Right lobe of liver (tissue), 6 donors: ENCODE measurements around the gene BCKDHA. TPM values are rescaled to one million over a fixed set of nuclear protein-coding genes. Genes with fewer than 3 reads are reported as not detected.

Experiments
- ATAC-seq, 4 donors: fragments of 200-7000 bp; cut with Tn5 transposase; one replicate each; pipeline ENCODE4 v1.9.1; 2020; ENCODE audit warnings: mild to moderate bottlenecking in 4 of 4, moderate library complexity in 4 of 4
- DNase-seq, 3 donors: peaks; one replicate each; pipeline ENCODE4 v3.0.0-alpha.2; 2020
- H3K27ac ChIP-seq, 3 donors: fragments of 200-600 bp; one replicate each; pipeline ENCODE4 v1.8.0; 2022
- H3K27me3 ChIP-seq, 2 donors: fragments of 200-600 bp; one replicate each; pipeline ENCODE4 v1.8.0; 2022
- H3K36me3 ChIP-seq, 4 donors: fragments of 200-600 bp; sonication (generic) in 1 of 4; one replicate each; pipeline versions ENCODE4 v1.5.1 to v1.8.0; 2017 to 2022; ENCODE audit warnings: control low read depth in 1 of 4
- H3K4me1 ChIP-seq, 4 donors: fragments of 200-600 bp; sonication (generic) in 1 of 4; one replicate each; pipeline versions ENCODE4 v1.5.1 to v1.8.0; 2017 to 2022; ENCODE audit warnings: control low read depth in 1 of 4
- H3K4me3 ChIP-seq, 3 donors: fragments of 200-600 bp; one replicate each; pipeline ENCODE4 v1.8.0; 2022
- H3K9me3 ChIP-seq, 4 donors: fragments of 200-600 bp; sonication (generic) in 1 of 4; one replicate each; pipeline versions ENCODE4 v1.5.1 to v1.8.0; 2017 to 2022; ENCODE audit warnings: control low read depth in 1 of 4
- POLR2A ChIP-seq: fragments of 450-650 bp; IDR thresholded peaks from one replicate; pipeline ENCODE4 v1.6.1; 2017; ENCODE audit warnings: antibody characterized with exemption, mild to moderate bottlenecking
- WGBS: methylation state at CpG from one replicate; pipeline ENCODE4 v1.1.6; 2018; ENCODE audit warnings: low coverage, low lambda C conversion rate; ENCODE audit not compliant: insufficient coverage; ENCODE audit errors: missing lambda C conversion rate; 5-methylcytosine and 5-hydroxymethylcytosine counted together
- intact Hi-C, 2 donors: fragments of 100-400 bp; cut with DNase I; formaldehyde crosslinking; loops; one replicate each; pipeline versions ENCODE4 v1.11.2 to v1.14.1; 2022
- total RNA-seq, 6 experiments: library from RNA; depleted of rRNA in 2 of 6; stranded (reverse); fragments of >200 nt in 2 of 6; fragmentation: NEBNext Ultra II Directional in 3 of 6; extraction: Animal tissue kit (Norgen Biotek cat#: 25700) in 3 of 6; gene quantifications; one replicate each; pipeline versions ENCODE4 v1.1.0 to v1.2.4, GENCODE V29; 2016 to 2023
- TF ChIP-seq, protein P1 (sequence below), 4 donors: fragments of 200-600 bp in 3 of 4; fragments of 450-650 bp in 1 of 4; IDR thresholded peaks; one replicate each; pipeline versions ENCODE4 v1.5.1 to v1.8.0; 2016 to 2022; ENCODE audit warnings: antibody characterized with exemption in 4 of 4, mild to moderate bottlenecking in 2 of 4
- donor health status: DM: no; HTN: yes; CAD: no.
- donor health status: DM: no; HTN: no; CAD: no.
- donor health status: DM: no; HTN: no; CAD: no.
- donor health status: DM: no; HTN: yes; CAD: no.
- donor health status: DM: no; HTN: yes; CAD: no.

Gene BCKDHA
- total RNA-seq, 6 experiments from 2014 or later: 32.1 to 68.7 (median 48.9) TPM

DNA sequence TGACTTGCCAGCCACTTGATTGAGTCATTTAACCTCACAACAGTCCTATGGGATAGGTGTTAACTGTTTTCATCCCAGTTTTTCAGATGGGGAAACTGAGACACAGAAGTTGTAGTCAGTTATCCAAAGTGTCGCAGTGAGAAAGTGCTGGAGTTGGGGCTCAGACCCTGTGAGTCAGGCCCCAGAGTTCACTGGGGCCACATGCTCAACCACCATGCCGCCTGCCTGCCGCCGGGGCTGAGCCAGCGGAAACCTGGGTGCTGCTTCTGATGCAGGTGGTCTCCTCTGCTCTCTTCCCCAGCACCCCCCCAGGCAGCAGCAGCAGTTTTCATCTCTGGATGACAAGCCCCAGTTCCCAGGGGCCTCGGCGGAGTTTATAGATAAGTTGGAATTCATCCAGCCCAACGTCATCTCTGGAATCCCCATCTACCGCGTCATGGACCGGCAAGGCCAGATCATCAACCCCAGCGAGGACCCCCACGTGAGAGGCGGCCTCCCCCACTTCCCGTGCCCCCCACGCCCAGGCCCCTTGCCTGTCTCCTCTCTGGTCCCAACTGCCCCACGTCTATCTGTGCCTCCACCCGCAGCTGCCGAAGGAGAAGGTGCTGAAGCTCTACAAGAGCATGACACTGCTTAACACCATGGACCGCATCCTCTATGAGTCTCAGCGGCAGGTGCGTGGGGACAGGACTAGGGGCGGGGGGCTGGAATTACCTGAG lies 12.9 kb downstream of the BCKDHA start:
- H3K4me1 ChIP-seq: peaks cover 0 to 19% (median 8%) of the 10 kb centered on the region in 4 donors
- 83% methylated on average over 17 of the region's 23 CpGs for WGBS

DNA sequence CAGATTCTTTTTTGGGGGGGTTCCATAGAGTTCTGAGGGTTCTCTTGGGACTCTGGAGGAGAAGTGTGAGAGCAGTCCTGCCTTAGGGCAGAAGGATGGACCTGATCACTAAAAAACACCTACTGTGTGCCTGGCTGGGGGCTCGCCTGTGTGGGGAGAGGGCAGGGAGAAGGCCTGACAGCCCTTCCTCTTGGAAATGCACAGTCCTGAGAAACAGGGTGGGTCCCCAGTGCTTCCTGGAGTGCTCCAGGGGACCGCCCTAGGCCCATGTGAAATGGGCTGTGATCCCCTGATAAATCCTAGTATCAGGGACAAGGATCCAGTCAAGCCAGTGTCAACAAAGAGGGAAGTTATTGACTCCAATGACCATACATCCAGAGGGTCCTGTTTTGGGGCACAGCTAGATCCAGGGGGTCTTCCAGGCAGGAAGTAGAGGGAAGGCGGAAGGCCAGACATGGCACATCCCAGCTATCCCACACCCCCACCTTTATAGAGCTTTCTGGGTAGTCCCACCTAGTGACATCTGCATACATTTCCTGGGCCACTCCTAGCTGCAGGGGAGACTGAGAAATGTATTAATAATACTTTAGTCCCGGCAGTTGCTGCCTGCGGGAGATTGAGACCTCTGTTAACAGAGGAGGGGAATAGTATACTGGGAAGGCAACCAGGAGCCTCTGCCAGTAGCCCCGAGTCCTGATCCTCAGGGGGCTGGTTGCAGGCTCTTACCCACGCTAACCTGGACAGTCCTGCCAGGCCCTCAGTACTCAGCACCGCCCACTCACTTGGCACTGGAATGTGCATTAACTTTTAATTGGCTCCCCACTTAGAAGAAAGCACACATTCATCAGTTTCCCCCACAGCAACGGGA lies 13.7 kb downstream of the BCKDHA start:
- DNase-seq (no peak), ATAC-seq (no peak)
- 76% methylated on average over 4 of the region's 9 CpGs for WGBS
- Histone ChIP-seq H3K4me1 (peaks cover 0 to 19% (median 8%) of the 10 kb centered on the region in 4 donors), H3K9me3 (no peaks in the 10 kb centered on the region), H3K36me3 (peaks cover 0 to 25% (median 8%) of the 10 kb centered on the region in 4 donors), H3K27me3 (no peaks in the 10 kb centered on the region), H3K27ac (no peak overlapping the region), H3K4me3 (no peak overlapping the region)
- intact Hi-C loops: no loop called here
- TF ChIP-seq, protein P1, sequence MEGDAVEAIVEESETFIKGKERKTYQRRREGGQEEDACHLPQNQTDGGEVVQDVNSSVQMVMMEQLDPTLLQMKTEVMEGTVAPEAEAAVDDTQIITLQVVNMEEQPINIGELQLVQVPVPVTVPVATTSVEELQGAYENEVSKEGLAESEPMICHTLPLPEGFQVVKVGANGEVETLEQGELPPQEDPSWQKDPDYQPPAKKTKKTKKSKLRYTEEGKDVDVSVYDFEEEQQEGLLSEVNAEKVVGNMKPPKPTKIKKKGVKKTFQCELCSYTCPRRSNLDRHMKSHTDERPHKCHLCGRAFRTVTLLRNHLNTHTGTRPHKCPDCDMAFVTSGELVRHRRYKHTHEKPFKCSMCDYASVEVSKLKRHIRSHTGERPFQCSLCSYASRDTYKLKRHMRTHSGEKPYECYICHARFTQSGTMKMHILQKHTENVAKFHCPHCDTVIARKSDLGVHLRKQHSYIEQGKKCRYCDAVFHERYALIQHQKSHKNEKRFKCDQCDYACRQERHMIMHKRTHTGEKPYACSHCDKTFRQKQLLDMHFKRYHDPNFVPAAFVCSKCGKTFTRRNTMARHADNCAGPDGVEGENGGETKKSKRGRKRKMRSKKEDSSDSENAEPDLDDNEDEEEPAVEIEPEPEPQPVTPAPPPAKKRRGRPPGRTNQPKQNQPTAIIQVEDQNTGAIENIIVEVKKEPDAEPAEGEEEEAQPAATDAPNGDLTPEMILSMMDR (IDR thresholded peaks at IDR 0.05): no peak
- TF ChIP-seq POLR2A: no peak

More for the DNA sequence above, 12.9 kb downstream of the BCKDHA start:
- no peak for TF ChIP-seq POLR2A
- TF ChIP-seq, protein P1 (IDR thresholded peaks at IDR 0.05): no peak
- intact Hi-C loops: no loop called here
- DNase-seq (no peak), ATAC-seq (no peak)
- Histone ChIP-seq H3K9me3 (no peaks in the 10 kb centered on the region), H3K36me3 (peaks cover 0 to 22% (median 7%) of the 10 kb centered on the region in 4 donors), H3K27me3 (no peaks in the 10 kb centered on the region), H3K4me3 (no peak overlapping the region), H3K27ac (no peak overlapping the region)

DNA sequence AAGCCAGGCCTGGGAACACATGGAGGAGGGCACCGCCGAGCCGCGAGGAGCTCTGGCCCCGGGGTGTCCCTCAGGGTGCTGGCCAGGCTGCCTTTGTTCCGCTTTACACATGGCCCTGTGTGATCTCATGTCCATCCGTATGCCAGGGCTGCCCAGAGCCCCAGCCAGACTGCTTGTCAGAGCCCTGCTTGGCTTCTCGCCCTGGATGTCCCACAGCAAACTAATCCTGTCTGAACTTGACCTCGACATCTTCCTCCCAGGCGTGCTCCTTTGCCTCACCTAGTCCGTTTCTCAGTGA lies 14.3 kb downstream of the BCKDHA start:
- Histone ChIP-seq H3K9me3 (no peaks in the 10 kb centered on the region), H3K4me1 (peaks cover 0 to 19% (median 8%) of the 10 kb centered on the region in 4 donors), H3K36me3 (peaks cover 0 to 29% (median 11%) of the 10 kb centered on the region in 4 donors), H3K27me3 (no peaks in the 10 kb centered on the region), H3K4me3 (no peak overlapping the region), H3K27ac (no peak overlapping the region)
- ATAC-seq: peak in 1 of 4 donors; percentile 6
- TF ChIP-seq, protein P1 (IDR thresholded peaks at IDR 0.05): no peak
- TF ChIP-seq POLR2A: no peak
- WGBS: 50% methylated on average over 5 of the region's 11 CpGs
- DNase-seq: peak in 1 of 3 donors; percentile 30
- intact Hi-C loops: no loop called here

DNA sequence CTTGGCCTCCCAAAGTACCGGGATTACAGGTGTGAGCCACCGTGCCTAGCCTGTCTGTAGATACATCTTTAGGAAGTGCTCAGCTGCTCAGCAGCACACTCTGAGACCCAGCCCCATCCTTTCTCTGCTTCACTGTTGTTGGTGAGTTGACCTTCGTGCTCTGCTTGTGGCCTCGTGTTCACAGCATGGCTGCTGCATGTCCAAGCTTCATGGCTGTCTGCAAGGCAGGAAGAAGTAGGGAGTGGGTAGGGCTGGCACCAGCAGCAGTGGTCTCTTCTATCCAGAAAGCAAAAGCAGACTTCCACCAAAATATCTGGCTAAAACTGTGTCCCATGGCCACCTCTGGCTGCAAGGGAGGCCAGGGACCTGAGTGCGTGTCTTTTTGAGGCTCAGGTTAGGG lies 15.3 kb downstream of the BCKDHA start:
- WGBS: no CpG with 5 or more reads among the region's 5 CpGs
- intact Hi-C loops: no loop called here

DNA sequence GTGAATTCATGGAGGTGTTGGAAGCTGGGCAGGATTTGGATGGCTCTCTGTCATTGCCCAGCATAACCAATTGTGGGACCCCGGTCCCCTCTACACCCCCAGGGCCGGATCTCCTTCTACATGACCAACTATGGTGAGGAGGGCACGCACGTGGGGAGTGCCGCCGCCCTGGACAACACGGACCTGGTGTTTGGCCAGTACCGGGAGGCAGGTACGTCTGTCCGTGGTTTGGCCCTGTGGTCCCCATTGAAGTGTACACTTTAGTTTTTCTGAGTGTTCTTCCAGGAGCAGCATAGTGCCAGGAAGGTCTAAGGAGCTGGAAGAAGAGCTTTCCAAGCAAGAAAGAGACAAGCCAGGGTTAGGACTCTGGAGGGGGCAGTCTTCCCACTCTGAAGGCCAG lies 16.3 kb downstream of the BCKDHA start:
- H3K9me3 ChIP-seq: no peaks in the 10 kb centered on the region
- intact Hi-C loops: no loop called here
- ATAC-seq (no peak), DNase-seq (no peak)
- no peak overlapping the region for H3K4me3 ChIP-seq
- H3K4me1 ChIP-seq: peaks cover 0 to 14% (median 6%) of the 10 kb centered on the region in 4 donors
- WGBS: 97% methylated on average over 5 of the region's 10 CpGs
- TF ChIP-seq, protein P1 (IDR thresholded peaks at IDR 0.05): no peak
- TF ChIP-seq POLR2A: no peak
- H3K27me3 ChIP-seq: no peaks in the 10 kb centered on the region
- peaks cover 0 to 43% (median 16%) of the 10 kb centered on the region in 4 donors for H3K36me3 ChIP-seq
- H3K27ac ChIP-seq: no peak overlapping the region

More for the DNA sequence above, 15.3 kb downstream of the BCKDHA start:
- TF ChIP-seq POLR2A: no peak
- peaks cover 0 to 19% (median 8%) of the 10 kb centered on the region in 4 donors for H3K4me1 ChIP-seq
- no peaks in the 10 kb centered on the region for H3K9me3 ChIP-seq
- H3K4me3 ChIP-seq: no peak overlapping the region
- H3K36me3 ChIP-seq: peaks cover 0 to 33% (median 13%) of the 10 kb centered on the region in 4 donors
- H3K27ac ChIP-seq: no peak overlapping the region
- DNase-seq: no peak
- no peak for ATAC-seq
- H3K27me3 ChIP-seq: no peaks in the 10 kb centered on the region
